ENCODE data around the gene NCOA5.
A peak's percentile ranks its signal among the peaks of the same experiment; 100 is the strongest.

The NCOA5 gene

DNA sequence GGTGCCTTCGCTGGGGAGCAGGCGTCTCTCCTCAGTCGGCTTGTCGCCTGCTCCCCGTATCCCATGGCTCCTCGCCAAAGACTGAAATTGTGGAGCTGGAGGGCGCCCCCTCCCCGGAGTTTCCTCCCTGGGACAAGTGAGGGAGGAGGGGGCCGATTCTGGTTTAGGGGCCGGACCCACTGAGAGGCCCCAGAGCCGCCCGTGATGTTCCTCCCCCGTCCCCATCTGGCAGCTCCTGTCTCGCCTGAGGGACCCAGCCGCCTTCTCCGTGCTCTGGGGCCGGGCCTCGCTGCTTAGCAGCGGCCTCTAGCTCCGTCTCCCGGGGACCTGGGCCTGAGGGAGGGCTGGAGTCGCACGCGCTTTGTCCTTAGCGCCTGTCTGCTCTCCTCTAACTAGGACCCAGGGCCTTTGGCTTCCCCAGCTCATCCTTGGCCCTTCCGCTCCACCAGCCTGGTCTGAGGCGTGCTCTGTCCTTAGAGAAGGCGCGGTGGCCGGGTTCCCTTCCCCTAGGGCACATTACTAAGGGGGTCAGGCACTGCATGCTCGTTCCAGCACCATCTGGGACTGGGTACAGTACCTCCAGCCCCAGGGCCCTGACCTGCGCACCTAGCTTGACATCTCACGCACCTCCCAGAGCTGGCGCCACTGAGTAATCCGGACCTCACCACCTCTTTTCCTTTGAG is 31.0 kb downstream of the NCOA5 start:
- no peak for DNase-seq

- DNase-seq = peak; percentile 53
Observed at GRCh38 chr20:46057856-46058598, 31.7 kb downstream of the NCOA5 start.

- DNase-seq = peak; percentile 76
Observed at GRCh38 chr20:46056970-46057855, 32.5 kb downstream of the NCOA5 start.

DNA sequence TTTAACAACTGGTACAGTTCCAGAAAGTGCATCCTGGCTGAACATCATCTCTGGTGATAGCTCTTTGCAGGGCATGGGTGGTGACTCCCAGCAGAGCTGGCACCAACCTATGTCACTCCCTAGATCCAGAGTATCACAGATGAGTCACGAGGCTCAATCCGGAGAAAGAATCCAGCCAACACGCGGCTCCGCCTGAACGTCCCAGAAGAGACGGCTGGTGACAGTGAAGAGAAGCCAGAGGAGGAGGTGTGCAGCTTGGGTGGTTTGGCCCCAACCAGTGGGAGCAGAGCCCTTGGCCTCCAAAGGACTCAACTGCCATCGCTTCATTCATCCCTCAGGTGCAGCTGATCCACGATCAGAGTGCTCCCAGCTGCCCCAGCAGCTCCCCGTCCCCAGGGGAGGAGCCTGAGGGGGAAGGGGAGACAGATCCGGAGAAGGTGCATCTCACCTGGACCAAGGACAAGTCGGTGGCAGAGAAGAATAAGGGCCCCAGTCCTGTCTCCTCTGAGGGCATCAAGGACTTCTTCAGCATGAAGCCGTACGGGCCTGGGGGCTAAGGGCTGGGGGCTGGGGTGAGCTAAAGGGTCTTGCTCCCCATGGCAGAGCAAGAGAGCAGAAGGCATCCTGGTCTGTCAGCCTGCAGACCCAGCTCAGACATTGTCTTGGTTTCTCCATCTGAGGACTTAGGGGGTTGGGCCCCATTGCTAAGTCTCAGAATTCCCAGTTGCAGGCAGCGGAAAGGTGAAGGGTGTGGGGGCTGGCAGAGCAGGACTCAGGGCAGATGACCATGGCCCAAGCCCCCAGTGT is 33.5 kb downstream of the NCOA5 start:
- no peak for DNase-seq

DNA sequence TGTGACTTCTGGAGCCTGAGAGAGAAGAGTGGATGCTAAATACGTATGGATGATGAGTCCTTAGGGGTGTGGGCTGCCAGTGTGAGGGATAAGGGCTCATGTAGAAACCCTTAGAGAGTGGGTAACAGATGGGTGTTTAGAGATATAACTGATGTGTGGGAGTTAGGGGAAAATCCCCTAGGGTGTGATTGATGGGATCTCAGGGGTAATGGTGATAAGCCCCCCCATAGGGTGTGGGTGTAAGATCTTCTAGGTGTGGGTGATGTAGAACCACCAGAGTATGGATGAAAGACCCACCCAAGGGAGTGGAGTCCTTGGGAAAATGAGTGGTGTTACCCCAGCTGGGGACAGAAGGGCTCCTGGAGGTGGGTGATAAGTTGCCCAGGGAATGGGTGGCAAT is 34.5 kb downstream of the NCOA5 start:
- DNase-seq = no peak

- DNase-seq = no peak
Observed at GRCh38 chr20:46054606-46055005, 35.2 kb downstream of the NCOA5 start.

GRCh38 chr20:46053416-46053815 is 36.3 kb downstream of the NCOA5 start:
- DNase-seq = no peak

DNA sequence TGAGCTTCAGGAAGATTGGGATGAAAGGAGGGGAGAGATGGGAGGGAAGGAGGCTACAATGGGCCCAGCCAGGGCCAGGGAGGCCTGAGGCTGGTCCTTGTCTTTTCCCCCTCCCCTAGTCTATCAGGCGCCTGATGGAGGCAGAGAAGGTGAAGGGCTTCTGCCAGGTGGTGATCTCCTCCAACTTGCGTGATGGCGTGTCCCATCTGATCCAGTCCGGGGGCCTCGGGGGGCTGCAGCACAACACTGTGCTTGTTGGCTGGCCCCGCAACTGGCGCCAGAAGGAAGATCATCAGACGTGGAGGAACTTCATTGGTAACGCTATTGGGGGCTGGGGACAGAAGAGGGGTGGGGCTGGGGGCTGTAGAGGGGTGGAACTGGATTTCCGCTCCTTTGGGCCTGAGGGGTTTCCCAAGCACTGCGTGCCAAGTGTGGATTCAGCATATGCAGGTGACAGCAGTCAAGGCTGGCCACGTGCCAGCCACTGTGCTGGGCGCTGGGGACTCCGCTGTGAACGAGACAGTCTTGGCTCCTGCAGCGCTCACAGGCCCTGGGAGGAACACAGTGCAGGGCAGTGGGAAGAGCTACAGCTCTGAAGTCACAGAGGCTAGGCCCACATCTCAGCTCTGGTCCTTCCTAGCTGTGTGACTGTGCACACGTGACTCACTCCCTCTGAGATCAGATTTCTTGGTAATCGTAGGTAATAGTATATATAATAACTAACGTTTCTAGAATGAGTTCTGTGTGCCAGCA is 38.0 kb downstream of the NCOA5 start:
- DNase-seq = no peak

GRCh38 chr20:46050885-46051284 is 38.9 kb downstream of the NCOA5 start:
- no peak for DNase-seq

DNA sequence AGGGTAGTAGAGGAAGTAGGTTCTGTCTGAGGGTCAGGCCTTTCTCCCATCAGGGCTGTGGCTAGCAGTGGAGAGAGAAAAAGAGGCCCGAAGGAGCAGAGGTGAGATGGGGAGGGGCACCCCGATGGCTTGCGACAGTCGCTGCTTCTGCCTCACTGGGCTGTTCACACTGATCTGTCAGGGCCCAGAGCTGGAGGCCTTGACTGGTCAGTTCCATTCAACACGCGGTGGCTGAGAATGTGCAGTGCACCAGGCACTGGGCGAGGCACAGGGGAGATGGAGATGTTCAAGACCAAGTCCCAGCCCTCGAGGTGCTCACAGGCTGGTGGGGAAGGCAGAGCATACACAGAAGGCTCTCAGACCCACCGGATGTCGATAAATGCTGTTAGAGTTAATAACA is 39.3 kb downstream of the NCOA5 start:
- DNase-seq = no peak

DNA sequence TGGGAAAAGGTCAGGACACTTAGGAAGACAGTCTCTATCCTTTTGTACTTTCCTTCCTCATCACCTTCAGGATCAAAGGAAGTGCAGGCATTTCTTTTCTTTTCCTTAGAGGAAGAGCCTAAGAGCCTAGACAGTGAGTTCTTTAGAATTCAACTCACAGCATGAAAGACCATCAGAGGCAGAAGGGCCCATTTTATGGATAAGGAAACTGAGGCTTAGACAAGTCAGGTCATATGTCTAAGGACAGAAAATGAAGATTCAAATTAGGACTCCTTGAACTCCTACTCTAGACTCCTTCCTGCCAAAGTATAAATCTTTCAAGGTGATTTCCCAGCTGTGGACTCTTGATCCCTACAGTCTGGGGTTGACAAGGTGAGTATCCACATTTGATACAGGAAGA is 39.9 kb downstream of the NCOA5 start:
- DNase-seq = no peak

- no peak for DNase-seq
Observed at GRCh38 chr20:46049190-46049589, 40.6 kb downstream of the NCOA5 start.

- no peak for DNase-seq
Observed at GRCh38 chr20:46047821-46048220, 41.9 kb downstream of the NCOA5 start.

GRCh38 chr20:46046588-46047310 is 43.0 kb downstream of the NCOA5 start:
- DNase-seq = no peak

DNA sequence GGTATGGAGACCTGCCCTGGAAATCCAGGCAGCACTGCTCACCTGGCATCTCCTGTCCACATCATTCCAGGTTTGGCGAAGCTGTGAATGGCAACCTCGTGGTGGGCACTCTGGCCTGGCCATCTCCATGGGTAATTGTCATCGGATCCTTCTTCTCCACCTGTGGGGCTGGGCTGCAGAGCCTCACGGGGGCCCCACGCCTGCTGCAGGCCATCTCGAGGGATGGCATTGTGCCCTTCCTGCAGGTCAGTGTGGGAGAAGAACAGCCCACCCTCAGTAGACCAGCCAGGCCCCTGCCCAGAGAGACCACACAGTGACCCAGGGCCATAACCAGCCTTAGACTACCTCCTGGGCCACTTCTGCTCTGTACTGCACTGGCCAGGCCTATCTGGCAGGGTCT is 44.9 kb downstream of the NCOA5 start:
- DNase-seq = no peak

GRCh38 chr20:46043556-46043955 is 46.2 kb downstream of the NCOA5 start:
- DNase-seq = no peak

GRCh38 chr20:46040902-46041535 is 48.7 kb downstream of the NCOA5 start:
- DNase-seq = peak; percentile 63

DNA sequence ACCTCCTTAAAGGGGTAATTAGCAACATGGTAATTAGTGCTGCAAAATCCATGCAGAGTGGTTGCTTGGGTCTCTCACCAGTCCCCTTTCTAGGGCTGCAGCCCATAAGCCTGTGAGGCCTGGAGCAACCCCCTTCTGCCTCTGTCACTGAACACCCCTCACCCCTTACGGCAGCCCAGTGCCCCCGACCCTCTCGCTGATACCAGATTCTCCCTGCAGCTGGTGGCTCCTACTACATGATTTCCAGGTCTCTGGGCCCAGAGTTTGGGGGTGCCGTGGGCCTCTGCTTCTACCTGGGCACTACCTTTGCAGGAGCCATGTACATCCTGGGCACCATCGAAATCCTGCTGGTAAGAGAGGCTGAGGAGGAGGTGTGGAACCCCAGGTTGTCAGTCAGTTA is 52.7 kb downstream of the NCOA5 start:
- no peak for DNase-seq

DNA sequence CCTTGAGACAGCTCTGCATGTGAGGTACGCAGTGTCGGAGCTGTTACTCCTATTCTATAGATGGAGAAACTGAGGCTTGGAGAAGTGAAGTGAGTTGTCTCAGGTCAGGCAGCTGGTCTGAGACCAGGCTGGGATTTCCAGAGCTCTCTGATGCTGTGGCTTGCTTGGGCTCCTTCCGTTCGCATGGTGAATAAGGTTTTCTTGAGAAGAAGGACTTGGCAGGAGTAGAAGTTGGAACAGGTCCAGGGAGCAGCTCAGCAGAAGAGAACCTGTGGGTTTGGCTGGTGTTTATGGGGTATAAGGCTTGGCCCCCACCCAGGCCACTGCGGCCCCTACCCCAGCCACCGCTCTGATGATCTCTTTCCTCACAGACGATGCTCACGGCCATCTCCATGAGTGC is 53.4 kb downstream of the NCOA5 start:
- no peak for DNase-seq

GRCh38 chr20:46035713-46036112 is 54.0 kb downstream of the NCOA5 start:
- DNase-seq = no peak

DNA sequence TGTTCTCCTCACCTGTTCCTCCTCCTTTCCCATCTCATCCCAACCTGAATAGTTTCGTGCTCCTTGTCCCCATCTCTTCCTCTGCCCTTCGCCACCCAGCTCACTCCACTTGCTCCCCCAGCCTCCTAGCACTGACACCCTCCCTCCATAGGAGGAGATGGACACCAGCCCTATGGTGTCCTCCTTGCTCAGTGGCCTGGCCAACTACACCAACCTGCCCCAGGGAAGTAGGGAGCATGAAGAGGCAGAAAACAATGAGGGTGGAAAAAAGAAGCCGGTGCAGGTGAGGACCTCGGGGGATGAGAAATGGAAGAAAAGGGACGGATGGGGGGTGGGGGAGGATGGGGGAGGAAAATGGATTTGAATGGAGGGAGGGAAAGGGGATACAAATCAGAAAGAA is 54.5 kb downstream of the NCOA5 start:
- no peak for DNase-seq
